ENCODE measurements around the gene ELF3. TPM values are rescaled to one million over a fixed set of nuclear protein-coding genes. Genes with fewer than 3 reads are reported as not detected.

The ELF3 gene
- total and polyA plus RNA-seq, 8 donors: 146 to 1,083 (median 248) TPM

GRCh38 chr1:202023001-202023433 is 12.6 kb downstream of the ELF3 start:
- Histone ChIP-seq H3K4me3 (no peak overlapping the region), H3K4me1 (peaks cover 8 to 19% (median 15%) of the 10 kb centered on the region in 4 donors), H3K9me3 (no peaks in the 10 kb centered on the region), H3K27me3 (peaks cover 0 to 5% (median 0%) of the 10 kb centered on the region in 3 donors), H3K27ac (peak overlapping the region; percentile 70 to 83 (median 80)), H3K36me3 (no peaks in the 10 kb centered on the region)
- TF ChIP-seq POLR2A (IDR thresholded peaks at IDR 0.05) (no peak), EP300 (IDR thresholded peaks at IDR 0.05) (no peak), POLR2AphosphoS5 (IDR thresholded peaks at IDR 0.05) (peak in 2 of 3 donors; percentile 67 to 77)
- intact Hi-C loops (cut with DNase I; ENCODE audit: low total_unique reads): no loop called here
- WGBS, 5 donors: 15 to 43% (median 28%) methylated on average over 6 of the region's 6 CpGs
- peak; percentile 94 to 96 for DNase-seq

- Histone ChIP-seq H3K27ac (peak overlapping the region in 1 of 5 donors; percentile 8), H3K4me1 (peaks cover 0 to 14% (median 6%) of the 10 kb centered on the region in 4 donors), H3K4me3 (no peak overlapping the region), H3K36me3 (no peaks in the 10 kb centered on the region), H3K9me3 (no peaks in the 10 kb centered on the region), H3K27me3 (no peaks in the 10 kb centered on the region)
- WGBS, 5 donors: 70 to 81% (median 73%) methylated on average over 5 of the region's 5 CpGs
- DNase-seq: no peak
- TF ChIP-seq POLR2A (IDR thresholded peaks at IDR 0.05): no peak
- no peak for TF ChIP-seq EP300 (IDR thresholded peaks at IDR 0.05)
- TF ChIP-seq POLR2AphosphoS5 (IDR thresholded peaks at IDR 0.05): no peak
- no peak for TF ChIP-seq CTCF (IDR thresholded peaks at IDR 0.05)
- intact Hi-C loops (cut with DNase I; ENCODE audit: low total_unique reads): no loop called here
Observed at GRCh38 chr1:202029171-202029665, 18.8 kb downstream of the ELF3 start.

- no peak overlapping the region for H3K4me3 ChIP-seq
- 72 to 93% (median 84%) methylated on average over 2 of the region's 2 CpGs for WGBS, 5 donors
Observed at GRCh38 chr1:202029727-202030126, 19.3 kb downstream of the ELF3 start.

GRCh38 chr1:202031796-202032195 is 21.4 kb downstream of the ELF3 start:
- 30 to 59% (median 50%) methylated on average over 4 of the region's 4 CpGs for WGBS, 5 donors
- intact Hi-C loops (cut with DNase I; ENCODE audit: low total_unique reads): no loop called here
- H3K9me3 ChIP-seq: no peaks in the 10 kb centered on the region
- H3K36me3 ChIP-seq: no peaks in the 10 kb centered on the region
- DNase-seq: no peak
- H3K4me3 ChIP-seq: no peak overlapping the region
- peaks cover 0 to 33% (median 14%) of the 10 kb centered on the region in 4 donors for H3K4me1 ChIP-seq
- H3K27ac ChIP-seq: peak overlapping the region in 4 of 5 donors; percentile 33 to 63 (median 48)
- no peaks in the 10 kb centered on the region for H3K27me3 ChIP-seq
- TF ChIP-seq CTCF (IDR thresholded peaks at IDR 0.05): no peak
- no peak for TF ChIP-seq EP300 (IDR thresholded peaks at IDR 0.05)
- TF ChIP-seq POLR2A (IDR thresholded peaks at IDR 0.05): no peak
- TF ChIP-seq POLR2AphosphoS5 (IDR thresholded peaks at IDR 0.05): no peak

More at GRCh38 chr1:202029727-202030126, 19.3 kb downstream of the ELF3 start:
- Histone ChIP-seq H3K4me1 (peaks cover 0 to 19% (median 9%) of the 10 kb centered on the region in 4 donors), H3K27me3 (no peaks in the 10 kb centered on the region), H3K9me3 (no peaks in the 10 kb centered on the region), H3K27ac (peak overlapping the region in 1 of 5 donors; percentile 8), H3K36me3 (no peaks in the 10 kb centered on the region)
- no peak for DNase-seq
- no peak for TF ChIP-seq CTCF (IDR thresholded peaks at IDR 0.05)
- no peak for TF ChIP-seq POLR2A (IDR thresholded peaks at IDR 0.05)
- no peak for TF ChIP-seq EP300 (IDR thresholded peaks at IDR 0.05)
- TF ChIP-seq POLR2AphosphoS5 (IDR thresholded peaks at IDR 0.05): no peak
- intact Hi-C loops (cut with DNase I; ENCODE audit: low total_unique reads): no loop called here

- H3K27ac ChIP-seq: peak overlapping the region; percentile 82 to 97 (median 89)
- no peak for DNase-seq
- H3K9me3 ChIP-seq: no peaks in the 10 kb centered on the region
- H3K4me1 ChIP-seq: peaks cover 0 to 34% (median 18%) of the 10 kb centered on the region in 4 donors
- H3K27me3 ChIP-seq: no peaks in the 10 kb centered on the region
- 61 to 80% (median 70%) methylated on average over 7 of the region's 7 CpGs for WGBS, 5 donors
- intact Hi-C loops (cut with DNase I; ENCODE audit: low total_unique reads): no loop called here
- TF ChIP-seq EP300 (IDR thresholded peaks at IDR 0.05) (no peak), CTCF (IDR thresholded peaks at IDR 0.05) (no peak), POLR2A (IDR thresholded peaks at IDR 0.05) (no peak), POLR2AphosphoS5 (IDR thresholded peaks at IDR 0.05) (no peak)
- no peak overlapping the region for H3K4me3 ChIP-seq
- H3K36me3 ChIP-seq: no peaks in the 10 kb centered on the region
Observed at GRCh38 chr1:202034149-202034682, 23.8 kb downstream of the ELF3 start.
